Adrenal gland (tissue), 12 donors: ENCODE data around the gene MAB21L2. TPM values are rescaled to one million over a fixed set of nuclear protein-coding genes. Genes with fewer than 3 reads are reported as not detected.
A peak's percentile ranks its signal among the peaks of the same experiment; 100 is the strongest.

Experiments used
- DNase-seq, 7 donors: peaks; one replicate each; pipeline ENCODE4 v3.0.0-alpha.2; 2019 to 2020
- H3K27ac ChIP-seq, 5 donors: fragments of 200-600 bp; sonication (generic) in 4 of 5; 1 replicate in 3 of 5; 2 replicates in 2 of 5; pipeline versions ENCODE4 v1.5.1 to v1.8.0; 2016 to 2020; ENCODE audit warnings: mild to moderate bottlenecking in 1 of 5
- H3K27me3 ChIP-seq: fragments of 200-600 bp; 2 replicates; pipeline ENCODE4 v1.8.0; 2021
- H3K36me3 ChIP-seq, 2 donors: fragments of 200-600 bp; replicated peaks in 1 of 2; 1 replicate in 1 of 2; 2 replicates in 1 of 2; pipeline versions ENCODE4 v1.5.1 to v1.8.0; 2018 to 2022
- H3K4me1 ChIP-seq, 2 donors: fragments of 200-600 bp; replicated peaks in 1 of 2; 1 replicate in 1 of 2; 2 replicates in 1 of 2; pipeline versions ENCODE4 v1.5.1 to v1.8.0; 2018 to 2021
- H3K4me3 ChIP-seq, 4 donors: fragments of 200-600 bp; sonication (generic) in 3 of 4; one replicate each; pipeline ENCODE4 v1.5.1; 2016 to 2018
- H3K9me3 ChIP-seq, 3 donors: fragments of 200-600 bp; sonication (generic) in 1 of 3; replicated peaks in 1 of 3; 1 replicate in 2 of 3; 2 replicates in 1 of 3; pipeline versions ENCODE4 v1.5.1 to v1.8.0; 2016 to 2021
- CTCF ChIP-seq, 6 experiments: fragments of 450-650 bp in 4 of 6; fragments of 200-600 bp in 2 of 6; sonication (generic) in 1 of 6; IDR thresholded peaks; 1 replicate in 5 of 6; 2 replicates in 1 of 6; pipeline versions ENCODE4 v1.5.1 to v1.8.0; 2016 to 2021; ENCODE audit warnings: antibody characterized with exemption in 6 of 6, mild to moderate bottlenecking in 2 of 6, moderate library complexity in 1 of 6
- POLR2A ChIP-seq, 2 donors: fragments of 450-650 bp; IDR thresholded peaks; one replicate each; pipeline ENCODE4 v1.6.1; 2017; ENCODE audit warnings: antibody characterized with exemption in 2 of 2, mild to moderate bottlenecking in 2 of 2, moderate library complexity in 1 of 2
- WGBS, 4 donors: extraction: QIAGEN DNeasy Blood & Tissue Kit in 2 of 4; methylation state at CpG; one replicate each; pipeline versions ENCODE4 v1.1.5 to v1.1.7; 2013 to 2017; 5-methylcytosine and 5-hydroxymethylcytosine counted together
- intact Hi-C, 2 donors: fragments of 100-400 bp; cut with DNase I; formaldehyde crosslinking; loops; one replicate each; pipeline versions ENCODE4 v1.14.1 to v1.15.0; 2022 to 2023
- polyA plus RNA-seq, 3 donors: library from polyadenylated mRNA; stranded (reverse); fragments of 200-250 nt in 2 of 3; fragments of 350-450 nt in 1 of 3; fragmentation: Illumina TruSeq in 1 of 3; extraction: RNeasy Lipid Tissue Mini Kit (QIAGEN cat#74804) in 1 of 3; gene quantifications; one replicate each; pipeline ENCODE4 v1.2.3, GENCODE V29; 2013 to 2014
- total RNA-seq, 9 donors: library from RNA; depleted of rRNA in 4 of 9; stranded (reverse); fragments of >200 nt in 4 of 9; fragments of 120-200 nt in 1 of 9; fragmentation: NEBNext Ultra II Directional in 1 of 9; extraction: Animal tissue kit (Norgen Biotek cat#: 25700) in 1 of 9; gene quantifications; one replicate each; pipeline versions ENCODE4 v1.1.0 to v1.2.4, GENCODE V29; 2013 to 2023
- donor health status: healthy with polysubstance abuse.
- donor health status: Bipolar disorder and iron deficiency.
- donor health status: DM: yes; HTN: yes; CAD: no.
- donor health status: DM: no; HTN: no; CAD: no.
- donor health status: DM: no; HTN: no; CAD: no.
- donor health status: DM: yes; HTN: yes; CAD: no.

Gene MAB21L2
- total and polyA plus RNA-seq, 12 donors = 0.31 to 7.5 (median 3.3) TPM; not detected in 4

DNA sequence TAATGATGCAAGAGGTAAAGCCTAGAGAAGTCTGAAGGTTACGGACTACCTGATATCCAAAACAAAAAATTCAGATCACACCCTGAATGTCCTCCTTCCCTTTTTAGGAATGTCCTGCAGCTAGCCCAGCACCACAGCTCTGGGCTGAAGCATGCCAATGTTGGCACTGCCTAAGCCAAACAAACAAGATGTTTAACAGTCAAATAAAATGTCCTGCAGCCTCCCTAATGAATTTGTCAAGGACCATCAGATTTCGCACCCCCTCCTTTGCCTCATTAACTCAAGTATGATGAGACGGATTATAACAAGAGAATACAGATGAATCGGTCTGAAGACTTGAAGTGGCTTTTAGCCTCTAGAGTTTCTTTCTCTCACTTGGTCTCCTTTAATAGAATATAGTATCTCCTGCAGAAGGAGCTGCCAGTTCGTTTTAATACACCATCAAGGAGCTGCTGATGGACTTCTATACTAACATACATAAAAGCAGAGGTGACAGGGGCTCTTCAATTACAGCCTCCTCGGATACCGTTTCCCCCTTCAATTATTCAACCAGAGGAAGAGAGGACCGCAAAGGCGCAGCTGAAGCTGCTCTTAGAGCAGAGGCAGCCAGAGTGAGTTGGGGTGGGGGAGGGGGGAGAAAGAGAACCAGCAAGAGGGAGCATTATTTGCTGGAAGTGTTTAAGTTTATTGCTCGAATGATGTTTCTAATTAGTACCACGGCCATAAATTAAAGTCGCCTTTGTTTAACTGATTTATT, 3.0 kb upstream of the MAB21L2 start:
- no peak for TF ChIP-seq CTCF (IDR thresholded peaks at IDR 0.05)
- TF ChIP-seq POLR2A (IDR thresholded peaks at IDR 0.05) = no peak
- H3K36me3 ChIP-seq = no peaks in the 10 kb centered on the region
- H3K4me1 ChIP-seq = no peaks in the 10 kb centered on the region
- H3K9me3 ChIP-seq = no peaks in the 10 kb centered on the region
- peak overlapping the region in 1 of 5 donors; percentile 48 for H3K27ac ChIP-seq
- WGBS, 4 donors = 70 to 86% (median 79%) methylated on average over 12 of the region's 12 CpGs
- intact Hi-C loops = no loop called here
- no peaks in the 10 kb centered on the region for H3K27me3 ChIP-seq
- no peak for DNase-seq
- peak overlapping the region in 2 of 4 donors; percentile 13 to 32 for H3K4me3 ChIP-seq

DNA sequence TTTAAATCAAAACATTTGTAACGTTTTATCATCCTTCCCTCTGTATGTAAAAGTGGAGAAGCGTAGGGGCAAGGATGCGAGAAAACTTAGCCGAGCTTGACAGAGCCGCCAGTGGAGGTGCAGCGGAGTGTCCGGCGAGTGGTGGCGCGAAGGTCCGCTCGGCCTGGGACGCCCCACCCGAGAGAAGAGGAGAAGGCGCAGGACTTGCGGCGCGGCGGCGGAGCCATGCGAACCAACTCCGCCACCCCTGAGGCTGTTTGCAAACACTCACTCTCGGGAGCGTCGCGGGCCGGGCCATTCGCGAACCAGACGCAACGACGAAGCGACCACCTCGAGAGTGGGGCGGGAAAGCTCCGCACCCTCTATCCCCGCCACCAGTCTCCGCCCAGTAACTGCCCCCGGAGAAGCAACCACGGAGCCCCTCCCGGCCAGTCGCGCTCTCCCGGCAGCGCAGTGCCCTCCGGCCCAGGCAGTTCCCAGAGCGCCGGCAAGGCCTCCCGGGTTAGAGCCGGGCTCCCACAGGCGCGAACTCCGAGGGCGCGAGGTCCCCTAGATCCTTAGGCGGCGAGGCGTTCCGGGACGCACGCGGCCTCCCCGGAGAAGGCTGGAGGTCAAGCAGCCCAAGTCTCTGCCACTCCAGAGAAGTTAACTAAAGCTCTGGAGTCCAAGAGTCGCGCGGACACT, 2.3 kb upstream of the MAB21L2 start:
- Histone ChIP-seq H3K9me3 (no peaks in the 10 kb centered on the region), H3K27ac (peak overlapping the region in 2 of 5 donors; percentile 48 to 49), H3K27me3 (no peaks in the 10 kb centered on the region), H3K36me3 (no peaks in the 10 kb centered on the region), H3K4me3 (peak overlapping the region in 2 of 4 donors; percentile 13 to 32), H3K4me1 (no peaks in the 10 kb centered on the region)
- WGBS, 4 donors = 46 to 85% (median 59%) methylated on average over 23 to 66 of the region's 66 CpGs
- peak in 4 of 7 donors; percentile 15 to 65 (median 32) for DNase-seq
- no peak for TF ChIP-seq CTCF (IDR thresholded peaks at IDR 0.05)
- TF ChIP-seq POLR2A (IDR thresholded peaks at IDR 0.05) = no peak
- intact Hi-C loops = no loop called here

DNA sequence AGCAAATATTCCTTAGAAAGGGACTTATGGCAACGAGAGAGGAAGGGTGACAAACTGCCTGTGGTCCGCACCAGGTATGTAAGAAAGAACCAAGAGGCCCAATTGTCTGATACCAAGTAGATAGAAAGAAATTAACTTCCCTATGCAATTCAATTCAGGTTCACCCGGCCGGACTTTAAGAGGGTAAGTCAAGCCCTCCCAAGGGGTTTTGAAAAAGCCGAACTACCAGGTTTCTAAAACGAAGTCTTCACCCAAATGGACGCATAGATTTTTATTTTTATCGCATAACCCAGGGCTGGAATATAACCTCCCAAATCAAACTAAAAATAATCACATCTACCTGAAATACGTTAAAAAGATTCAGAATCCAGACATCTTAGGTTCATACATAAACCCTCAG, 1.6 kb upstream of the MAB21L2 start:
- no peaks in the 10 kb centered on the region for H3K4me1 ChIP-seq
- no peak for TF ChIP-seq POLR2A (IDR thresholded peaks at IDR 0.05)
- no peak for TF ChIP-seq CTCF (IDR thresholded peaks at IDR 0.05)
- peak overlapping the region in 1 of 5 donors; percentile 48 for H3K27ac ChIP-seq
- H3K9me3 ChIP-seq = no peaks in the 10 kb centered on the region
- H3K4me3 ChIP-seq = no peak overlapping the region
- intact Hi-C loops = no loop called here
- no peaks in the 10 kb centered on the region for H3K27me3 ChIP-seq
- no peaks in the 10 kb centered on the region for H3K36me3 ChIP-seq
- no peak for DNase-seq
- WGBS, 4 donors = 91 to 93% (median 93%) methylated on average over 9 of the region's 9 CpGs

DNA sequence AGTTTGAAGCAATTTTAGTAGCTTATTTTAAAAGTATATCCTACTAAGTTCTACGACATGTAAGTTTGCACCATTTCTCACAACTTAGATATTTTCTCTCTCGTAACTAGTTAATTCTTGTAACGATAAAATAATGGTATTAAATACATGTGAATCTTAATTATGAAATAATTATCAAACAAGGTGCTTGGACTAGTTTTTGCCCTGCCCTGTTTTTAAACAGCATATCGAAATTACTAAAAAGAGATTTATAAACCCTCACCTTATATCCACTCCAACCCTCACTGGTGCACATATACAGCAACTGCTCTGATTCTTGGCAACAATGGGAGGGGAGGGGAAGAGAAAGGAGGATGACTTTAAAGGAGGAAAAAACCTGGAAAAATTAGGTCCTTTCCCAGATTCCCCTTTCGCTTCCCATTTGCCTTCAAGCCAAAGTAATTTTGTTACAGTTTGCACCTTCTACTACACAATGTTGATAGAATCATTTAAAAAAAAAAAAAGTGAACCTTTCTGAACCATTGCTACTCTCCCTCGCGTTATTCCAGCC, 820 bp upstream of the MAB21L2 start:
- H3K9me3 ChIP-seq = no peaks in the 10 kb centered on the region
- TF ChIP-seq CTCF (IDR thresholded peaks at IDR 0.05) (no peak), POLR2A (IDR thresholded peaks at IDR 0.05) (no peak)
- DNase-seq = no peak
- H3K36me3 ChIP-seq = no peaks in the 10 kb centered on the region
- WGBS, 4 donors = 90 to 95% (median 91%) methylated on average over 7 of the region's 7 CpGs
- intact Hi-C loops = no loop called here
- H3K4me3 ChIP-seq = no peak overlapping the region
- no peak overlapping the region for H3K27ac ChIP-seq
- H3K27me3 ChIP-seq = no peaks in the 10 kb centered on the region
- H3K4me1 ChIP-seq = no peaks in the 10 kb centered on the region
